Femur (tissue), 1 donor: Measurements from ENCODE around the gene COL19A1.
A peak's percentile ranks its signal among the peaks of the same experiment; 100 is the strongest.
"Not testable (repeated sequence)": the region's sequence is repeated elsewhere in the genome, so short reads cannot be mapped to it uniquely, and the experiment has no call there.

Source experiments
- DNase-seq: peaks from one replicate; pipeline ENCODE4 v3.0.0-alpha.2; 2017

The COL19A1 gene

GRCh38 chr6:69866770-69867638 is 648 bp downstream of the COL19A1 start:
- DNase-seq: peak; percentile 76

- DNase-seq: no peak
Measured at GRCh38 chr6:69867639-69867976, 1.3 kb downstream of the COL19A1 start.

- DNase-seq: no peak
Measured at GRCh38 chr6:69868252-69868804, 2.0 kb downstream of the COL19A1 start.

- no peak for DNase-seq
Measured at GRCh38 chr6:69868961-69869360, 2.6 kb downstream of the COL19A1 start.

- no peak for DNase-seq
Measured at GRCh38 chr6:69871107-69871506, 4.8 kb downstream of the COL19A1 start.

GRCh38 chr6:69873291-69873690 is 6.9 kb downstream of the COL19A1 start:
- DNase-seq: no peak

GRCh38 chr6:69875715-69876114 is 9.4 kb downstream of the COL19A1 start:
- no peak for DNase-seq

- no peak for DNase-seq
Measured at GRCh38 chr6:69878795-69879194, 12.4 kb downstream of the COL19A1 start.

GRCh38 chr6:69880601-69881000 is 14.2 kb downstream of the COL19A1 start:
- DNase-seq: no peak

- DNase-seq: no peak
Measured at GRCh38 chr6:69881322-69882151, 15.2 kb downstream of the COL19A1 start.

- DNase-seq: no peak
Measured at GRCh38 chr6:69883551-69883950, 17.2 kb downstream of the COL19A1 start.

- no peak for DNase-seq
Measured at GRCh38 chr6:69884231-69884630, 17.9 kb downstream of the COL19A1 start.

GRCh38 chr6:69887026-69887425 is 20.7 kb downstream of the COL19A1 start:
- DNase-seq: no peak

- DNase-seq: no peak
Measured at GRCh38 chr6:69887714-69888345, 21.5 kb downstream of the COL19A1 start.

- no peak for DNase-seq
Measured at GRCh38 chr6:69888482-69889233, 22.3 kb downstream of the COL19A1 start.

- not testable (repeated sequence) for DNase-seq
Measured at GRCh38 chr6:69889234-69889974, 23.0 kb downstream of the COL19A1 start.

GRCh38 chr6:69892561-69892960 is 26.2 kb downstream of the COL19A1 start:
- not testable (repeated sequence) for DNase-seq

GRCh38 chr6:69893266-69893665 is 26.9 kb downstream of the COL19A1 start:
- not testable (repeated sequence) for DNase-seq

- DNase-seq: peak; percentile 24
Measured at GRCh38 chr6:69894578-69895347, 28.4 kb downstream of the COL19A1 start.

GRCh38 chr6:69895396-69895795 is 29.0 kb downstream of the COL19A1 start:
- DNase-seq: no peak

GRCh38 chr6:69900869-69901268 is 34.5 kb downstream of the COL19A1 start:
- DNase-seq: no peak
